Measurements from ENCODE around the gene PPFIBP1.

The PPFIBP1 gene

DNA sequence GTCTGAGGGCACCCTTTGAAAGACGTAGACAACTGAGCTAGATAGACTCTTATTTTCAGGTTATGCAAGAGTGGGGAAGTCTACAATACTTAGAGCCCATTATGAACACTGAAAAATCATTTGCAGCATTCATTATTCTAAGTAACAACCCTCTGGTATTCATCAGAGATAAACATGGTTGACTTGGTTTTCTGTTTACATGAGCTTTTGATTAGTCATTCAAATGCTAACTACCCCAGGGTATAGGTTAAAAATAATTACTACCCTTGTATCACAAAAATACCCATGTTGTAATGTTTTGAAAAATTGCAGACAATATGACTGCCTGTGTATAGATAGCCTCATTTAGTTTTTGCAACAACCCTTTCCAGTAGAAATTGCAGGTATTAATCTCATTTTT is 78.5 kb downstream of the PPFIBP1 start:
- TF ChIP-seq, protein P1, sequence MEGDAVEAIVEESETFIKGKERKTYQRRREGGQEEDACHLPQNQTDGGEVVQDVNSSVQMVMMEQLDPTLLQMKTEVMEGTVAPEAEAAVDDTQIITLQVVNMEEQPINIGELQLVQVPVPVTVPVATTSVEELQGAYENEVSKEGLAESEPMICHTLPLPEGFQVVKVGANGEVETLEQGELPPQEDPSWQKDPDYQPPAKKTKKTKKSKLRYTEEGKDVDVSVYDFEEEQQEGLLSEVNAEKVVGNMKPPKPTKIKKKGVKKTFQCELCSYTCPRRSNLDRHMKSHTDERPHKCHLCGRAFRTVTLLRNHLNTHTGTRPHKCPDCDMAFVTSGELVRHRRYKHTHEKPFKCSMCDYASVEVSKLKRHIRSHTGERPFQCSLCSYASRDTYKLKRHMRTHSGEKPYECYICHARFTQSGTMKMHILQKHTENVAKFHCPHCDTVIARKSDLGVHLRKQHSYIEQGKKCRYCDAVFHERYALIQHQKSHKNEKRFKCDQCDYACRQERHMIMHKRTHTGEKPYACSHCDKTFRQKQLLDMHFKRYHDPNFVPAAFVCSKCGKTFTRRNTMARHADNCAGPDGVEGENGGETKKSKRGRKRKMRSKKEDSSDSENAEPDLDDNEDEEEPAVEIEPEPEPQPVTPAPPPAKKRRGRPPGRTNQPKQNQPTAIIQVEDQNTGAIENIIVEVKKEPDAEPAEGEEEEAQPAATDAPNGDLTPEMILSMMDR (IDR thresholded peaks at IDR 0.05; ENCODE audit: extremely low read depth, insufficient read depth, missing control alignments): no peak
- no peak for DNase-seq (ENCODE audit: low spot score)
- in situ Hi-C loops (cut with MboI; ENCODE audit: low pct_unique_long_range_greater_than_20kb, low sequenced_read_pairs, unreplicated experiment): no loop called here

DNA sequence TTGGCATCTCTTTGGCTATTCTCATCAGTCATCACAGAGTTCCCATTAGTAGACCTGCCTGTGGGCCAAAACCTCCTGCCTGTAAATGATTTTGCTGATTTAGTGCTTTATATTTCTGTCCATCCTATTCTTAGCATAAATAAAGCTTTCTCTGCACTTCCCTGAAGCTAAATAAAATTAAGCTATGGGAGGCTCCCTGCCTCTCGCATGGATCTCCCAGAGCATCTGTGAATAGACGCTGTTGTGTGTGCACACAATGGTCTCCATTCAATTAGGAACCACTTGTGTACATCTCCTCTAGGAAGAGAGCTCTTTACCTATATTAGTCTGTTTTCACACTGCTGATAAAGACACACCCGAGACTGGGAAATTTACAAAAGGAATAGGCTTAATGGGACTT is 80.4 kb downstream of the PPFIBP1 start:
- in situ Hi-C loops (cut with MboI; ENCODE audit: low pct_unique_long_range_greater_than_20kb, low sequenced_read_pairs, unreplicated experiment): no loop called here
- TF ChIP-seq, protein P1 (IDR thresholded peaks at IDR 0.05; ENCODE audit: extremely low read depth, insufficient read depth, missing control alignments): no peak
- DNase-seq (ENCODE audit: low spot score): no peak

DNA sequence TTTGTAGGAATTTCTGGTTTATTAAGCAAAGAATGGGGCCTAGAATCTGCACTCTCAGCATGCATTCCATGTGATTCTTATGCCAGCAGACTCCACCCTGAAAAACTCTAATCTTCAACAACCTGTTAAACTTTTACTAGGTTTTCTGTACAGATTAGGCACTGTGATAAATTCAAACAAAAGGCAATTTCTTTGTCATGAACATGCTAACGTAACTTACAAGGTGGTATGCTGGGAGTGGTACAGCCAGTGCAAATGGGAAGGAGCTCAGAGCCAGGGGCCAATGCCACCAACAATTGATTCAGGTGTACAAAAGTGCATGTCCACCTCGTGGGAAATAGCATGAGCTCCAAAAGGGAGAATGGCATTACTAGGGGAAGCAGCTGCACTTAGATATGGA is 83.0 kb downstream of the PPFIBP1 start:
- in situ Hi-C loops (cut with MboI; ENCODE audit: low pct_unique_long_range_greater_than_20kb, low sequenced_read_pairs, unreplicated experiment): no loop called here
- TF ChIP-seq, protein P1 (IDR thresholded peaks at IDR 0.05; ENCODE audit: extremely low read depth, insufficient read depth, missing control alignments): no peak
- DNase-seq (ENCODE audit: low spot score): no peak

DNA sequence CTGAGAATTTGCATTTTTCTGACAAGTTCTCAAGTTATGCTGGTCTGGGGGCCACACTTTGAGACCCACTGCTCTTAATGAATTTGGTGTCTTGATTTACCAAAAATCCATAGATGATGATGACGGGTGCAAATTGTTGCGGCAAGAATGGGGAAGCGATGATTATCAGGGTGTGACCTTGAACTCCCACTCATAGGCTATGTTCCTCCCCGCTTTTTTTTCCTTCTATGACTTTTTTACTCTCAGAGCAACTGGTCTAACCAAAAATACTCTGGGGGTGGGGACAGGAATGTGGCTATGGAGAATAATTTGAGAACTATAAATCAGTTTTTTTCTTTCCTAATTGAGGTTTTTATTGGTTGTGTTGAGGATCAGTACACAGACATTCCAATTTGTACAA is 83.6 kb downstream of the PPFIBP1 start:
- in situ Hi-C loops (cut with MboI; ENCODE audit: low pct_unique_long_range_greater_than_20kb, low sequenced_read_pairs, unreplicated experiment): no loop called here
- TF ChIP-seq, protein P1 (IDR thresholded peaks at IDR 0.05; ENCODE audit: extremely low read depth, insufficient read depth, missing control alignments): no peak
- no peak for DNase-seq (ENCODE audit: low spot score)

DNA sequence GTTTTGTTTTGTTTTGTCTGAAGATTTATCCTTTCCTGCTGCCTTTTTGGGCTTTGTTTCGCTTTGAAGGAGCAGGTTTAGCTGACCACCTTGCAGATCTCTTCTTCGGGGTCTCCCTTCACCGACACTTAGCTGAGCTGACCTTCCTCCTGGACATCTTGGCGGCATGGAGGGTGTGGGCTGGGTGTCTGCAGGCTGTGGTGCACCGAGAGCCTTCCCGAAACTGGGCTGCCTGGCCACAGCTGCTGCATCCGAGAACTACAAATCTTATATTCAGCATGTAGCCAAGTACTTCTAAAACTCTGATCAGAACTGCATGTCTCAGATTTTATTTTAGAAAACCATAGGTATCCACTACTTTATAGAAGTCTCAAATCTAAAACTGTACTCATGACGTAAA is 84.9 kb downstream of the PPFIBP1 start:
- in situ Hi-C loops (cut with MboI; ENCODE audit: low pct_unique_long_range_greater_than_20kb, low sequenced_read_pairs, unreplicated experiment): no loop called here

DNA sequence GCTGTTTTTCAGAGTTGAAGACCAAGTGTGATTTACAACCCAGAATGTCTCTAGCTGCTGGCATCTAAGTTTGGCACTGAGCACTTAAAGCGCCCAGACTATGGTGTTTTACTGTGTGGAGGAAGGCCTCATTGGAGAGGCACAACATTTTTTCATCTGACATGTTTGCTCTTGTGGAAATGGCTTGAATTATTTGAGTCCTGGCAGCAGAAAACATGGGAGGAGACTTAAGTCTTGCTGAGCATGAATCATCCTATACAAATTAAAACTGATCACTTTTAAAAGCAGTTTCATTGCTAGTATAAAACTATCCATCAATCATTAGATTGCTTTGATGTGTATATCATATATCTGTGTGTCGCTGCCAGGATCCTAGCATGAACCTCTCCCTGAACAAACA is 86.4 kb downstream of the PPFIBP1 start:
- in situ Hi-C loops (cut with MboI; ENCODE audit: low pct_unique_long_range_greater_than_20kb, low sequenced_read_pairs, unreplicated experiment): no loop called here
- no peak for DNase-seq (ENCODE audit: low spot score)
- TF ChIP-seq, protein P1 (IDR thresholded peaks at IDR 0.05; ENCODE audit: extremely low read depth, insufficient read depth, missing control alignments): no peak

More for the DNA sequence above, 84.9 kb downstream of the PPFIBP1 start:
- DNase-seq (ENCODE audit: low spot score): no peak
- TF ChIP-seq, protein P1 (IDR thresholded peaks at IDR 0.05; ENCODE audit: extremely low read depth, insufficient read depth, missing control alignments): no peak

DNA sequence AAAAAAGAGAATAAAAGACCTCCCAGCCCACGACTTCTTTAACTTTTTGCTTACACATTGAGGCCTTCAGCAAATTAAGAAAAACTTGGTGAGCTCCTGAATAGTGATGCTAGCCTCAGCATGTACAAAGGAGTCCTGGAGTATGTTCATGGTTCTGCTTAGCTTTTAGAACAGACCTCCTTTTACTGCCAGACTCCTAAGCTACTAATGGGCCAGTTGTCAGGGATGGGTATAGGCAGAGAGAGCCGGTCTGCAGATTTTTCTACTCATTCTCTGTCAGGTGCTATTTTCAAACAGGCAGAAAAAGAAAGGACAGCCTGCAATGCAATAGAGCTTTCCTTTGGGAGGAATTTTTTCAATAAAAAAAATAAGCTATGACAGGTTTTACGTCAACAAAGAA is 90.4 kb downstream of the PPFIBP1 start:
- TF ChIP-seq, protein P1 (IDR thresholded peaks at IDR 0.05; ENCODE audit: extremely low read depth, insufficient read depth, missing control alignments): no peak
- in situ Hi-C loops (cut with MboI; ENCODE audit: low pct_unique_long_range_greater_than_20kb, low sequenced_read_pairs, unreplicated experiment): no loop called here
- DNase-seq (ENCODE audit: low spot score): no peak

Data from GM13977 (cell line).